AG20443 (cell line): ENCODE results near the gene ETS1.

Source experiments
- DNase-seq: peaks from one replicate; pipeline ENCODE4 v3.0.0; 2012; ENCODE audit warnings: low spot score, mixed read lengths

The ETS1 gene, protein sequence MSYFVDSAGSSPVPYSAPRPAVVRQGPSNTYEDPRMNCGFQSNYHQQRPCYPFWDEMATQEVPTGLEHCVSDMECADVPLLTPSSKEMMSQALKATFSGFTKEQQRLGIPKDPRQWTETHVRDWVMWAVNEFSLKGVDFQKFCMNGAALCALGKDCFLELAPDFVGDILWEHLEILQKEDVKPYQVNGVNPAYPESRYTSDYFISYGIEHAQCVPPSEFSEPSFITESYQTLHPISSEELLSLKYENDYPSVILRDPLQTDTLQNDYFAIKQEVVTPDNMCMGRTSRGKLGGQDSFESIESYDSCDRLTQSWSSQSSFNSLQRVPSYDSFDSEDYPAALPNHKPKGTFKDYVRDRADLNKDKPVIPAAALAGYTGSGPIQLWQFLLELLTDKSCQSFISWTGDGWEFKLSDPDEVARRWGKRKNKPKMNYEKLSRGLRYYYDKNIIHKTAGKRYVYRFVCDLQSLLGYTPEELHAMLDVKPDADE

DNA sequence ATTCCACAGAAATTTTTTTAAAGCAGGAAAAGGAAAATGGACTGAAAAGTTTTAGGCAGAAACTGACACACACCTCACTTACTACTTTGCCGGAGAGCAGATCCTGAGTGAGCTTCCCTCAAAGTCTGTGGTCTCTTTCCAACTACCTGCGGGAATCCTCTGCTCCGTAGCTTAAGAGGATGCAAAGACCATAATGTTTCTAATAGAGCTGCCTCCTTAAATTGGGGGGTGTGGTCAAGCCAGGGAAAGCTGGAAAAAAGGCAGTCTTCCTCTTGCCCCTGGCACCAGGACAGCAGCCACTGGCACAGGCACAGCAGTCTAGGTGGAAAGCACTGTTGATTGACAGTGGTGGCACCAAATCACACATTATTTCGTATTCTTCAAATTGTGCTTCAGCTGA lies at the start of gene ETS1:
TSS of gene ETS1 (minus strand) at position 144 of the 400 bp plus-strand sequence. CDS start 14,428 bp downstream, outside the sequence.
- DNase-seq = no peak

DNA sequence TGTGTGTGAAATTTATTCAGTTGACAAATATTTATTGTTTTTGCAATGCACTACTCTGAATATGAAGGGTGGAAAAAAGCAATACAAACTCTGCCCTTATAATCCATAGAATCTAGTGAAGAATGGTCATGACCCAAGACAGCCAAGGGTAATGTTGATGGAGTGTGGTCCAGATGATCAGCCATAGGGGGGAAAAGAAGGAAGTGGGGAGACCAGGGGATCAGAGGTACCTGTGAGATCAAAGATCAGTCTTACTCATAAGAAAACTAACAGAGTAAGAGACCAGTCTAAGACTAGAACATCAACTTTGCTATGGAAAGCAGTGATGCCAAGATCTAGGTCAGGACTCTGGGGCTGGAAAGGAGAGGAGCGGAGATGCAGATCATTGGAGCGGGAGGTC lies 47.0 kb upstream of the ETS1 start:
- DNase-seq = no peak

- no peak for DNase-seq
These were observed 46.1 kb upstream of the ETS1 start for GRCh38 chr11:128633384-128633965.

GRCh38 chr11:128632141-128632791 lies 44.9 kb upstream of the ETS1 start:
- peak; percentile 74 for DNase-seq

DNA sequence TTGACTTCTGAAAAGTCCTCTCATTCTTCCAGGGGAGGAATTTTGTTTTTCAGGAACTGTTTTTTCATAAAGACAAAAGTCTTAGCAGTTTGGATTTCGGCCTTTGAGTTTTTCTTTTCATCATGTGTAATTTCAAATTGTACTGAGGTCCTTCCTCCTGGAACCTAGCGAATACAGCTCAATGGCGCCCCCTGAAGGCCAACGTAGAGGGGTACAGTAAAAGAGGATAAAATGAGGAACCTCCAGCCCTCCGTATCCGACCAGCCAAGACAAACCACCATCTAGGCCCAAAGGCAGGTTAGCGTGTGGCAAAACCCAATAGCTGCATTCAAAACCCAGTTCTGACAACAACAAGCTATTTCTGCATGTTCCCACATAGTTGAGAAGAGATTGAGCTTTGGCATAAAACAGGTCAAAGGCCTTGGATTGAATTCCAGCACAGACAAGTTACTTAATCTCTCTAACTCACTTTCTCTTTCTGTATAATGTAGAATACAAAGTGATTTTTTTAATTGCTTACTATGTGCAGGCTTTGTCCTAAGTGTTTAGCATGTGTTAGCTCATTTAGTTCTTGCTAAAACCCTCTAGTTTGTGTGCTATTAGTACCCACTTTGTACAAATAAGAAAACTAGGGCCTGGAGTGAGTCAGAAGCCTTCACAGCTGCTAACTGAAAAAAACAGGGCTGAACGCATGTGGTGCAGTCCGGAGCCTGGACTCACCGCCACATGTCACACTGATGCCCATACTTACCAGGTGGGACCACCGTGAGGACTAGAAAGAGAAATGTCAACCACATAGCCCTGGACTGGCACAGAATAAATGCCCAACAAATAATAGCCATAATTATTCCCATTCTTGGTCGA lies 43.2 kb upstream of the ETS1 start:
- peak; percentile 84 for DNase-seq

DNA sequence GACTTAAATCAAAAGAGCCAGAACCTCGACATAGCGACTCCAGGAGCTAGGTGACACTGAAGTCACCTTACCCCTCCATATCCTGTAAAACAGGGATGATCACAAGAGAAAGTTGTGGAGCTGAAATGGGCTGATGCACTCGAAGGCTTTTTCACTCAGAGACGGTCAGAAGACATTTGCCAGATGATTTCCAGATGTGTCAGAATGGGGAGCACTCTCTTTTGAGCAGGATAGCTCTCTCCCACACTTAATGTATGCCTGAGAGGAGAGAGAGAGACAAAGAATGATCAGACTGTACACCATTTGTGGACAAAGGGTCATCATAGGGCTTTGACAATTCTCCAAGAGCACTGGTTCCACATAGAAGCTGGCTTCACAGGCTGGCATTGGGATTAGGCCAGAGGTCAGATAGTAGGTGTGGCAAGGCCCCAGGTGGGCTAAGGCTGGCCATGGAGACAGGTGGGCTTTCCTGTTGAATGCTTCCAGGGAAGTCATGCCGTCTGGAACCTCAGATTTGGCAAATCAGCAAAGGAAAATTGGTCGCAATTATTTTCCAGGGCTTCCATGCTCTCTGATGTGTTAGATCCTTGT lies 42.3 kb upstream of the ETS1 start:
- DNase-seq = no peak

- no peak for DNase-seq
These were observed 41.3 kb upstream of the ETS1 start for GRCh38 chr11:128628686-128629085.

GRCh38 chr11:128628325-128628673 lies 40.9 kb upstream of the ETS1 start:
- no peak for DNase-seq

DNA sequence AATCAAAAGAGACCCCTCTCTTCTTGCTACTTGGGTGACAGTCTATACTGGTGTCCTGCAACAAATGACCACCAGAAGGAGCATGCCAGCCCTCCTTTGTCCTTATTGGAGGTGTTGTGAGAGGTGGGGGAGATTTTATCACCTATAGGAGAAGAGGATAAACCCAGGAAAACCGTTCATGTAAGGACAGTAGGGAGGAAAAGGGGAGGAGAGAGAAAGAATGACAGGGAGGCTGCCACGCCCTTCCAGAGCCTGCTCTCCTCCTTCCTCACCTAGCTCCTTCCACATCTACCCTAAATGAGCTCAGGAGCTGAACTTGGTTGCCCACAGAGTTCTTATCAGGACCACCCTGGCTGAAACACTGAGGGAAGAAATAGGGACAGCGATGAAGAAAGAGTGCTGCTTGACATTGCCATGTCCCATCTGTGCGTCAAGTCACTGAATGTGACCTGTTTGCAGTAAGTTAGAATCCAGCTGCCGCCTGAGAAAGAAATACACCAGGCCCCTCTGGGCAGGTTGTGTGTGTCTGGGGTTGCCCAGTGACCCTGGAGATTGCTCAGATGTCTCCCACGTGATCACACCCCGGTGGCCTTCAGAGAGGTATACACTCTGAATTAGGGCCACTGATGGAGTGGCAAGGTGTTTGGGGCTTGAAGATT lies 40.4 kb upstream of the ETS1 start:
- no peak for DNase-seq

DNA sequence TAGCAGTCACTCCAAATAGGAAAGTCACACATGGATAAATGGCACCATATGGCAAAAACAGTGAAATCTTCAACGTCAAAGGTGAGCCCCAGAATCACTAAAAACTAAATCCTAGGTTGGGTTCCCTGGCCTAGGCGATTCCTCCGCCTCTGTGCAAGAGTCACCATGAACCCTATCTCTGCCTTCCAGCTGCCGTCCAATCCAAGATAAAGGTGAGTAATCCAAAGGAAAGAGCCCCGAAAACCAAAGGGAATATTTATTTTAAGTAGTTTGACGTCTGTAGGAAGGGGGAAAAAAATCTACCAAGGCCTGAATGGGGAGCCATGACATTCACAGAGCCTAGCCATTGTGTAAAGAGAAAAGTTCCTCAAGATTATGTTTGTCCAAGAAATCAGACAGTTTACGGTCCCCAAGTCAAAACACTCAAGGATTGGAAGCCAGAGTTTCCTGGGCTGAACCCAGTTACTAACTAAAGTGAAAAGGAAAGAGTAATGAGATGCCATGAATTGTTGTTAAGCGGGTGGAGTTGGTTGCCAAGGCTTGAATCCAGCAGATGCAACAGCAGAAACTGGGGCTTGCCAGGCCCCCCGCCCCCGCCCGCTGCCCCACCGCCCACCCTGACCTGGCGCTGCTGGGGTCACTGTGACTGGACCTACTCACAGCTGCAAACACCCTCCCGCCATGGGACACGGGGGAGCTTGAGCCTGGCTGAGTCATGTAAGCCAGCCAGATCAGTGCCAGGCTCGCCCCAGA lies 39.7 kb upstream of the ETS1 start:
- DNase-seq = no peak

DNA sequence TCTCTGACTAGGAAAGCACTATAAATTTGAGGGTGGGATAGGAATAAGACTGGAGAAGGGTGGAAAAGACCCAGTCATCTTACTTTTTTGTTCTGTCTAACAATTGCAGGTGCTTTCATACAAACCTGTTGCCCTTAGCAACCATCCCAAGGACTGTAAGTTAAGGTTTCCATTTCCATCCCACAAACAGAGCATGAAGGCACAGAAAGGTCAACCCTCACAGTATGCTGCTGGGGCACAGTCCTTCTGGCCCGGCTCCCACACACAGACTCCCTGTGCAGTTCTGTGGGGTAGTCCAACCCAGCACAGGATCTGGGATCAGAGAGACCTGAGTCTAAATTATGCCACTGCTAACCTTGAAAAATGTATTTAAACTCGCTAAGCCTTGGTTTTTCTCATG lies 38.4 kb upstream of the ETS1 start:
- DNase-seq = no peak

DNA sequence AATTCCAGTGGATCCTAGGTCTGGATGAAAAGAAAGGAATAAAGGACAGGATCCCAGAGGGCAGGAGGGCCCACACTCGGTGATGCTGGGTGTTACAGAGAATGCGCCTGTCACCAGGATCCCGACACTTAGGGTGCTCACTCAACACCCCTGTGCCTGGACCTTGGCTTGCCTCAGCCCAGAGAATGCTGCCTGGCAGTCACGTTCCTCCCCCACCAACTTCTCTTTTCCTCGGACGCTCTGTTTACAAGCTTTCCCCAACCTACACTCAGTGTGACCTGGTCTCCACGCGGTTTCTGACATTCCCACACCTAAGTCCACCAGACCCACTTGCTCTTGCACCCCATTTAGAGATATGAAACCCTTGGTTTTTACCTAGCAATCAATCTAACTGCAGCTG lies 38.0 kb upstream of the ETS1 start:
- no peak for DNase-seq

- no peak for DNase-seq
These were observed 37.2 kb upstream of the ETS1 start for GRCh38 chr11:128624269-128625175.

GRCh38 chr11:128623091-128623490 lies 35.7 kb upstream of the ETS1 start:
- DNase-seq = no peak

DNA sequence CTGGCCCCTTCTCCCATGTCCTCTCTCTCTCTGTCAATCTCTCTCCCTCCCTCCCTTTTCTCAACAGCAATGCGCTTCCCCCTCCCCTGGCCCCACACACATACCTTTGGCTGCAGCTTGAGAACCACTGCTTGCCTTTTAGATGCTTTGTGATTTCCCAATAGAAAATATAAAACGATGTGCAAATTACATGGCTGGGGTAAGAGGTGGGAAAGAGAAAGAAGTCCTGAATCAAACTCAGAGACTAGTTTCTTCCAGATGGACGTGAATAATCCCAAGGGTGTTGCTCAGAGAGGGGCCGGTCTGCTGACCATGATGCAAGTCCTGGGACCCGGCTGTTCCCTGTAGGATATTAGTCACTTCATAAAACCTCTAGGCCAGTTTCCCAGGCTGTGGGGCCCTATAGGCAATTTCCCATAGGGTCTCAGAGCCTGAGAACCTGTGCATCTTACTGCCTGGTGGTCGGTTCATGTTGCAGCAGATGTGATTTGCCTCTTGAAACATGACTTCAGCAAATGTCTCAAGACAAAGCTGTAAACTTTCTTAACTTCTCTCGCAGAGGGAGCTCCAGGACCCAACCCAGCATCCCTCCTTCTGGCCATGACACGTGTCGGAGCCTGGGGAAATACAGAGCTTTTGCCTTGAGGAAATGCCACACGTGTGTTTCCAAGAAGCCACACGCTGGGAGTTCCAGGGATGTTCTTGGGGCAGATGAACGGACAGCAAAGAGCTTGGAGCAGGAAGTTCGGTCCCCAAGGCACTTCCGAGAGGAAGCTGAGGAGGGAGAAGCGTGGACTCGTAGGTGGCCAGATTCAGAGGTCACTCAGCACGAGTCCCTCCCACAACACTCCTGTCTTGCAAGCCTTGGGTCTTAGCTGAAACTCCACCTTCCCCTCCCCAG lies 34.5 kb upstream of the ETS1 start:
- peak; percentile 75 for DNase-seq

- DNase-seq = peak; percentile 29
These were observed 33.1 kb upstream of the ETS1 start for GRCh38 chr11:128620309-128621100.

GRCh38 chr11:128619540-128620308 lies 32.4 kb upstream of the ETS1 start:
- no peak for DNase-seq
